Stimulated activated effector memory CD8-positive, alpha-beta T cell treated with anti-CD3 and anti-CD28 coated beads, Interleukin-12 subunit alpha, Interleukin-12 subunit beta, amount 100 ng/mL, for 72 hours (primary cell): Measurements from ENCODE around the gene ACAN.
A peak's percentile ranks its signal among the peaks of the same experiment; 100 is the strongest.

Experiments used
- ATAC-seq: fragments of 150-1000 bp; cut with Tn5 transposase; 2 replicates; pipeline ENCODE4 v1.10.0; 2021
- DNase-seq, 2 donors: peaks; one replicate each; pipeline ENCODE4 v3.0.0; 2021 to 2022; ENCODE audit warnings: low spot score in 2 of 2
- H3K27ac Mint-ChIP-seq: one replicate; pipeline ENCODE4 v1.8.0; 2022; ENCODE audit warnings: mild to moderate bottlenecking, mixed read lengths
- H3K36me3 Mint-ChIP-seq: one replicate; pipeline ENCODE4 v1.8.0; 2022; ENCODE audit warnings: mild to moderate bottlenecking, mixed read lengths
- H3K4me1 Mint-ChIP-seq: one replicate; pipeline ENCODE4 v1.8.0; 2022; ENCODE audit warnings: mixed read lengths
- H3K4me3 Mint-ChIP-seq: one replicate; pipeline ENCODE4 v1.8.0; 2022; ENCODE audit warnings: mild to moderate bottlenecking, mixed read lengths
- H3K9me3 Mint-ChIP-seq: one replicate; pipeline ENCODE4 v1.8.0; 2022; ENCODE audit warnings: mixed read lengths

ACAN gene

GRCh38 chr15:88896333-88897033 is 93.2 kb downstream of the ACAN start:
- H3K4me3 Mint-ChIP-seq: no peak overlapping the region

GRCh38 chr15:88897142-88897455 is 93.9 kb downstream of the ACAN start:
- H3K4me3 Mint-ChIP-seq: no peak overlapping the region
- H3K9me3 Mint-ChIP-seq: no peaks in the 10 kb centered on the region
- H3K4me1 Mint-ChIP-seq: peaks cover 26% of the 10 kb centered on the region
- H3K36me3 Mint-ChIP-seq: peaks cover 11% of the 10 kb centered on the region
- DNase-seq: no peak
- no peak overlapping the region for H3K27ac Mint-ChIP-seq
- ATAC-seq: no peak

More at GRCh38 chr15:88896333-88897033, 93.2 kb downstream of the ACAN start:
- Mint-ChIP-seq H3K27ac (no peak overlapping the region), H3K4me1 (peaks cover 26% of the 10 kb centered on the region), H3K36me3 (peaks cover 6% of the 10 kb centered on the region), H3K9me3 (no peaks in the 10 kb centered on the region)
- DNase-seq: no peak
- ATAC-seq: no peak

GRCh38 chr15:88897456-88898194 is 94.4 kb downstream of the ACAN start:
- DNase-seq (no peak), ATAC-seq (peak; percentile 56)
- Mint-ChIP-seq H3K9me3 (no peaks in the 10 kb centered on the region), H3K4me3 (no peak overlapping the region), H3K4me1 (peaks cover 26% of the 10 kb centered on the region), H3K27ac (no peak overlapping the region), H3K36me3 (peaks cover 13% of the 10 kb centered on the region)

GRCh38 chr15:88898736-88899135 is 95.5 kb downstream of the ACAN start:
- ATAC-seq (no peak), DNase-seq (no peak)
- H3K4me3 Mint-ChIP-seq: no peak overlapping the region
- no peak overlapping the region for H3K27ac Mint-ChIP-seq
- peaks cover 13% of the 10 kb centered on the region for H3K36me3 Mint-ChIP-seq
- H3K4me1 Mint-ChIP-seq: peaks cover 28% of the 10 kb centered on the region
- H3K9me3 Mint-ChIP-seq: no peaks in the 10 kb centered on the region

- H3K36me3 Mint-ChIP-seq: peaks cover 13% of the 10 kb centered on the region
- no peak overlapping the region for H3K4me3 Mint-ChIP-seq
- DNase-seq: no peak
- no peaks in the 10 kb centered on the region for H3K9me3 Mint-ChIP-seq
- ATAC-seq: no peak
- peaks cover 31% of the 10 kb centered on the region for H3K4me1 Mint-ChIP-seq
- no peak overlapping the region for H3K27ac Mint-ChIP-seq
Observed at GRCh38 chr15:88899251-88899650, 96.0 kb downstream of the ACAN start.

- Mint-ChIP-seq H3K9me3 (no peaks in the 10 kb centered on the region), H3K4me3 (no peak overlapping the region), H3K27ac (no peak overlapping the region), H3K4me1 (peaks cover 37% of the 10 kb centered on the region), H3K36me3 (peaks cover 11% of the 10 kb centered on the region)
- no peak for ATAC-seq
- DNase-seq: no peak
Observed at GRCh38 chr15:88900309-88900981, 97.2 kb downstream of the ACAN start.

GRCh38 chr15:88900982-88901418 is 97.8 kb downstream of the ACAN start:
- Mint-ChIP-seq H3K4me3 (no peak overlapping the region), H3K36me3 (peaks cover 7% of the 10 kb centered on the region), H3K27ac (no peak overlapping the region), H3K9me3 (no peaks in the 10 kb centered on the region), H3K4me1 (peaks cover 33% of the 10 kb centered on the region)
- ATAC-seq (no peak), DNase-seq (no peak)

GRCh38 chr15:88901508-88902220 is 98.4 kb downstream of the ACAN start:
- H3K27ac Mint-ChIP-seq: peak overlapping the region; percentile 33
- H3K9me3 Mint-ChIP-seq: no peaks in the 10 kb centered on the region
- H3K4me3 Mint-ChIP-seq: no peak overlapping the region

GRCh38 chr15:88902221-88902835 is 99.1 kb downstream of the ACAN start:
- no peak overlapping the region for H3K4me3 Mint-ChIP-seq
- H3K4me1 Mint-ChIP-seq: peaks cover 23% of the 10 kb centered on the region
- H3K9me3 Mint-ChIP-seq: no peaks in the 10 kb centered on the region
- no peak for ATAC-seq
- peaks cover 7% of the 10 kb centered on the region for H3K36me3 Mint-ChIP-seq
- no peak for DNase-seq
- H3K27ac Mint-ChIP-seq: peak overlapping the region; percentile 33

More at GRCh38 chr15:88901508-88902220, 98.4 kb downstream of the ACAN start:
- H3K4me1 Mint-ChIP-seq: peaks cover 30% of the 10 kb centered on the region
- peaks cover 7% of the 10 kb centered on the region for H3K36me3 Mint-ChIP-seq
- DNase-seq (no peak), ATAC-seq (no peak)

GRCh38 chr15:88902846-88903245 is 99.6 kb downstream of the ACAN start:
- peaks cover 7% of the 10 kb centered on the region for H3K36me3 Mint-ChIP-seq
- peaks cover 18% of the 10 kb centered on the region for H3K4me1 Mint-ChIP-seq
- no peak overlapping the region for H3K4me3 Mint-ChIP-seq
- H3K9me3 Mint-ChIP-seq: no peaks in the 10 kb centered on the region
- ATAC-seq (no peak), DNase-seq (no peak)
- peak overlapping the region; percentile 33 for H3K27ac Mint-ChIP-seq

- DNase-seq (no peak), ATAC-seq (peak; percentile 3)
- H3K27ac Mint-ChIP-seq: no peak overlapping the region
- no peaks in the 10 kb centered on the region for H3K9me3 Mint-ChIP-seq
- H3K4me3 Mint-ChIP-seq: no peak overlapping the region
- peaks cover 7% of the 10 kb centered on the region for H3K36me3 Mint-ChIP-seq
- H3K4me1 Mint-ChIP-seq: peaks cover 17% of the 10 kb centered on the region
Observed at GRCh38 chr15:88904257-88904623, 101.0 kb downstream of the ACAN start.

- Mint-ChIP-seq H3K4me3 (no peak overlapping the region), H3K36me3 (peaks cover 7% of the 10 kb centered on the region), H3K4me1 (peaks cover 17% of the 10 kb centered on the region), H3K9me3 (no peaks in the 10 kb centered on the region), H3K27ac (peak overlapping the region; percentile 45)
- DNase-seq (peak; percentile 82 to 94), ATAC-seq (peak; percentile 94)
Observed at GRCh38 chr15:88904624-88905327, 101.5 kb downstream of the ACAN start.

GRCh38 chr15:88905576-88905975 is 102.3 kb downstream of the ACAN start:
- Mint-ChIP-seq H3K36me3 (peaks cover 7% of the 10 kb centered on the region), H3K4me3 (no peak overlapping the region), H3K9me3 (no peaks in the 10 kb centered on the region), H3K27ac (peak overlapping the region; percentile 45), H3K4me1 (peaks cover 17% of the 10 kb centered on the region)
- no peak for ATAC-seq
- no peak for DNase-seq

GRCh38 chr15:88906130-88906529 is 102.9 kb downstream of the ACAN start:
- ATAC-seq (no peak), DNase-seq (no peak)
- Mint-ChIP-seq H3K9me3 (no peaks in the 10 kb centered on the region), H3K4me3 (no peak overlapping the region), H3K27ac (peak overlapping the region; percentile 45), H3K36me3 (peaks cover 7% of the 10 kb centered on the region), H3K4me1 (peaks cover 23% of the 10 kb centered on the region)
